ENCODE measurements around the gene APLF. TPM values are rescaled to one million over a fixed set of nuclear protein-coding genes. Genes with fewer than 3 reads are reported as not detected.
"Not testable (repeated sequence)": the region's sequence is repeated elsewhere in the genome, so short reads cannot be mapped to it uniquely, and the experiment has no call there.

APLF gene
- total and polyA plus RNA-seq, 2 donors (not counting 3 experiments of a cell fraction or from before 2014, with no cell fraction given), result 0.75 to 2.3 TPM

DNA sequence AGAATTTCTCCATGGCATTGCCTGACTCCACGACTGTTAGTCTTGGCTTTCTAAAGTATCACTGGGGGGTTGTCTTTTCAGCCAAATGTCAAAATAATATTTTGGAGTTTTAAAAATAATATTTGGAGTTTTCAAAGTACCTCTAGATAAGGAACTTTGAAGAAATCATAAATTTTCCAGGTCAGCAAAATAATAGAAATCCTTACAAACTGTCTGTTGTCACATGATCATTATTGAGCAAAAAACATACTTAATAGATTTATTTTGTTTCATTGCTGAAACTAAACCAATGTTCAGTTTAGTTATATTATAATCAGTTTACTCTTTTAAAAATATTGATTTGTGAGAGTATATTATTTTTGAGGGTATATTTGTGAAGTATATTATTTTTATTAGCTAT, 85.7 kb downstream of the APLF start:
- Histone ChIP-seq H3K9me3 (replicated peaks; ENCODE audit: control insufficient read depth, insufficient read depth, low read length) (no peaks in the 10 kb centered on the region), H4K20me1 (replicated peaks; ENCODE audit: control insufficient read depth, extremely low read depth, insufficient read depth, low read length) (no peaks in the 10 kb centered on the region), H3K4me2 (ENCODE audit: insufficient read depth, low read length) (no peak overlapping the region), H3K9ac (replicated peaks; ENCODE audit: extremely low read depth, insufficient read depth, low read length) (no peak overlapping the region), H3K79me2 (ENCODE audit: control insufficient read depth, insufficient read depth, low read length) (no peaks in the 10 kb centered on the region), H3K4me1 (ENCODE audit: control insufficient read depth, extremely low read depth, insufficient read depth, low read length) (peaks cover 5% of the 10 kb centered on the region), H3K27me3 (ENCODE audit: control insufficient read depth in 2 of 2, insufficient read depth in 2 of 2, low read length in 2 of 2) (peaks cover 0 to under 1% of the 10 kb centered on the region in 2 experiments), H3K4me3 (replicated peaks in 1 of 3; ENCODE audit: insufficient read depth in 1 of 3, low read depth in 1 of 3, low read length in 3 of 3) (no peak overlapping the region), H2AFZ (ENCODE audit: low read depth, low read length) (no peak overlapping the region), H3K27ac (ENCODE audit: insufficient read depth, low read depth, low read length) (no peak overlapping the region), H3K9me1 (replicated peaks; ENCODE audit: control insufficient read depth, extremely low read depth, insufficient read depth, low read length) (no peaks in the 10 kb centered on the region), H3K36me3 (ENCODE audit: control insufficient read depth in 2 of 2, extremely low read depth in 1 of 2, insufficient read depth in 2 of 2, low read length in 2 of 2) (no peaks in the 10 kb centered on the region)
- FAIRE-seq (no peak), DNase-seq (ENCODE audit: low read depth, low spot score) (no peak)
- no TSS peak for BruUV-seq (replicated peaks)
- intact Hi-C loops (cut with micrococcal nuclease), result no loop called here
- ChIA-PET CTCF (interaction anchor here (0.9 to 2.1 kb wide), 3 partner anchors 42 to 372 kb away, joined by 3 to 12 read pairs (median 3); no protein-coding TSS in a partner anchor), POLR2A (no interaction called here)
- TF ChIP-seq GATA2 (IDR thresholded peaks at IDR 0.05; ENCODE audit: insufficient read depth, insufficient read length, low read depth, low read length), result no peak
- TF ChIP-seq POLR2A (IDR thresholded peaks at IDR 0.05; ENCODE audit: low read depth, low read length), result no peak
- no peak for TF ChIP-seq MYC (IDR thresholded peaks at IDR 0.05; ENCODE audit: low read depth, low read length)
- TF ChIP-seq JUN (IDR thresholded peaks at IDR 0.05; ENCODE audit: borderline replicate concordance, insufficient read depth, insufficient read length, low read depth), result no peak
- TF ChIP-seq, protein P1, sequence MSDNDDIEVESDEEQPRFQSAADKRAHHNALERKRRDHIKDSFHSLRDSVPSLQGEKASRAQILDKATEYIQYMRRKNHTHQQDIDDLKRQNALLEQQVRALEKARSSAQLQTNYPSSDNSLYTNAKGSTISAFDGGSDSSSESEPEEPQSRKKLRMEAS (IDR thresholded peaks at IDR 0.05; ENCODE audit: insufficient read depth, insufficient read length), result no peak
- no peak for TF ChIP-seq POLR2AphosphoS5 (IDR thresholded peaks at IDR 0.05; ENCODE audit: insufficient read depth, low read depth, low read length)
- TF ChIP-seq EZH2 (IDR thresholded peaks at IDR 0.05; ENCODE audit: borderline replicate concordance, low read depth, low read length, severe bottlenecking), result no peak
- TF ChIP-seq, protein P2, sequence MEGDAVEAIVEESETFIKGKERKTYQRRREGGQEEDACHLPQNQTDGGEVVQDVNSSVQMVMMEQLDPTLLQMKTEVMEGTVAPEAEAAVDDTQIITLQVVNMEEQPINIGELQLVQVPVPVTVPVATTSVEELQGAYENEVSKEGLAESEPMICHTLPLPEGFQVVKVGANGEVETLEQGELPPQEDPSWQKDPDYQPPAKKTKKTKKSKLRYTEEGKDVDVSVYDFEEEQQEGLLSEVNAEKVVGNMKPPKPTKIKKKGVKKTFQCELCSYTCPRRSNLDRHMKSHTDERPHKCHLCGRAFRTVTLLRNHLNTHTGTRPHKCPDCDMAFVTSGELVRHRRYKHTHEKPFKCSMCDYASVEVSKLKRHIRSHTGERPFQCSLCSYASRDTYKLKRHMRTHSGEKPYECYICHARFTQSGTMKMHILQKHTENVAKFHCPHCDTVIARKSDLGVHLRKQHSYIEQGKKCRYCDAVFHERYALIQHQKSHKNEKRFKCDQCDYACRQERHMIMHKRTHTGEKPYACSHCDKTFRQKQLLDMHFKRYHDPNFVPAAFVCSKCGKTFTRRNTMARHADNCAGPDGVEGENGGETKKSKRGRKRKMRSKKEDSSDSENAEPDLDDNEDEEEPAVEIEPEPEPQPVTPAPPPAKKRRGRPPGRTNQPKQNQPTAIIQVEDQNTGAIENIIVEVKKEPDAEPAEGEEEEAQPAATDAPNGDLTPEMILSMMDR (IDR thresholded peaks at IDR 0.05; ENCODE audit: extremely low read depth in 1 of 2, insufficient read depth in 1 of 2, low read depth in 1 of 2, low read length in 2 of 2), result no peak
- TF ChIP-seq FOS (IDR thresholded peaks at IDR 0.05; ENCODE audit: borderline replicate concordance, insufficient read depth, low read length), result no peak
- dilution Hi-C loops (cut with MboI; ENCODE audit: extremely low pct_ligation_motif_present, low sequenced_read_pairs), result no loop called here

DNA sequence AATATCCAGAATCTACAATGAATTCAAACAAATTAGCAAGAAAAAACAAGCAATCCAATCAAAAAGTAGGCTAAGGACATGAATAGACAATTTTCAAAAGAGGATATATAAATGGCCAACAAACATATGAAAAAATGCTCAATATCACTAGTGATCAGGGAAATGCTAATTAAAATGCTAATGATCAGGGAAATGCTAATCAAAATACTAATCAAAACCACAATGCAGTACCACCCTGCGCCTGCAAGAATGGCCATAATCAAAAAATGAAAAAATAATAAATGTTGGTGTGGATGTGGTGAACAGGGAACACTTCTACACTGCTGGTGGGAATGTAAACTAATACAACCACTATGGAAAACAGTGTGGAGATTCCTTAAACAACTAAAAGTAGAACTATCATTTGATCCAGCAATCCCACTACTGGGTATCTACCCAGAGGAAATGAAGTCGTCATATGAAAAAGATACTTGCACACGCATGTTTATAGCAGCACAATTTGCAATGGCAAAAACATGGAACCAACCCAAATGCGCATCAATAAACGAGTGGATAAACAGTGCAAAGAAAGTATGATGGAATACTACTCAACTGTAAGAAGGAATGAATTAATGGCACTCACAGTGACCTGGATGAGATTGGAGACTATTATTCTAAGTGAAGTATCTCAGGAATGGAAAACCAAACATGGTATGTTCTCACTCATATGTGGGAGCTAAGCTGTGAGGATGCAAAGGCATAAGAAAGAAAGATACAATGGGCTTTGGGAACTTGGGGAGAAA, 88.2 kb downstream of the APLF start:
- FAIRE-seq; H3K27ac ChIP-seq (ENCODE audit: insufficient read depth, low read depth, low read length); intact Hi-C loops (cut with micrococcal nuclease); H4K20me1 ChIP-seq (replicated peaks; ENCODE audit: control insufficient read depth, extremely low read depth, insufficient read depth, low read length); H3K4me1 ChIP-seq (ENCODE audit: control insufficient read depth, extremely low read depth, insufficient read depth, low read length); H3K9me3 ChIP-seq (replicated peaks; ENCODE audit: control insufficient read depth, insufficient read depth, low read length); H2AFZ ChIP-seq (ENCODE audit: low read depth, low read length); H3K9me1 ChIP-seq (replicated peaks; ENCODE audit: control insufficient read depth, extremely low read depth, insufficient read depth, low read length); H3K79me2 ChIP-seq (ENCODE audit: control insufficient read depth, insufficient read depth, low read length); H3K4me2 ChIP-seq (ENCODE audit: insufficient read depth, low read length); H3K36me3 ChIP-seq (ENCODE audit: control insufficient read depth in 2 of 2, extremely low read depth in 1 of 2, insufficient read depth in 2 of 2, low read length in 2 of 2); DNase-seq (ENCODE audit: low read depth, low spot score); BruUV-seq (replicated peaks); H3K9ac ChIP-seq (replicated peaks; ENCODE audit: extremely low read depth, insufficient read depth, low read length); dilution Hi-C loops (cut with MboI; ENCODE audit: extremely low pct_ligation_motif_present, low sequenced_read_pairs); H3K4me3 ChIP-seq (replicated peaks in 1 of 3; ENCODE audit: insufficient read depth in 1 of 3, low read depth in 1 of 3, low read length in 3 of 3); POLR2A ChIA-PET: not testable (repeated sequence)
- CTCF ChIA-PET, result interaction anchor here (1.4 kb wide), 1 partner anchor 40 kb away, joined by 6 read pairs; no protein-coding TSS in a partner anchor
- peaks cover 7 to 20% of the 10 kb centered on the region in 2 experiments for H3K27me3 ChIP-seq (ENCODE audit: control insufficient read depth in 2 of 2, insufficient read depth in 2 of 2, low read length in 2 of 2)
